NCI-H748 (cell line): ENCODE data around the gene ARHGAP8.

Source experiments
- DNase-seq: peaks from one replicate; lab custom pipeline; 2025; ENCODE audit not compliant: unreplicated experiment; lab: John Stamatoyannopoulos, UW

ARHGAP8 gene

GRCh38 chr22:44752285-44753188 is at the start of gene ARHGAP8:
Gene ARHGAP8, plus strand, starts transcription at chr22:44752575. Its CDS starts 33,953 bp downstream, at chr22:44786528.
- peak; percentile 72 for DNase-seq

GRCh38 chr22:44703255-44703870 is 49.0 kb upstream of the ARHGAP8 start:
- DNase-seq = no peak

- no peak for DNase-seq
These were observed 48.0 kb upstream of the ARHGAP8 start for GRCh38 chr22:44704159-44705021.

- no peak for DNase-seq
These were observed 47.4 kb upstream of the ARHGAP8 start for GRCh38 chr22:44705022-44705297.

DNA sequence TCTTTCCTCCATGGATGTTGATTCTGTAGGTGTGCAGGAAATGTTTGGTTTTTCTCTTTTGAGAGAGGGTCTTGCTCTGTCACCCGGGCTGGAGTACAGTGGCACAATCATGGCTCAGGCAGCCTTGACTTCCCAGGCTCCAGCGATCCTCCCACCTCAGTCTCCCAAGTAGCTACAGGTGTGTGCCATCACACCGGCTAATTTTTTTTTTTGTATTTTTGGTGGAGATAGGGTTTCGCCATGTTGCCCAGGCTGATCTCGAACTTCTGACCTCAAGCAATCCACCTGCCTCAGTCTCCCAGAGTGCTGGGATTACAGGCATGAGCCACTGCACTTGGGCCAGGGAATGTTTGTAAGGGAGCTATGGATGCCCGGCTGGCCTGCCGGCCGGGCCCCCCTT is 45.9 kb upstream of the ARHGAP8 start:
- no peak for DNase-seq

GRCh38 chr22:44707178-44707577 is 45.2 kb upstream of the ARHGAP8 start:
- DNase-seq = no peak

GRCh38 chr22:44707752-44708151 is 44.6 kb upstream of the ARHGAP8 start:
- DNase-seq = no peak

GRCh38 chr22:44709881-44710392 is 42.4 kb upstream of the ARHGAP8 start:
- DNase-seq = no peak

GRCh38 chr22:44710474-44711240 is 41.7 kb upstream of the ARHGAP8 start:
- DNase-seq = peak; percentile 56

GRCh38 chr22:44711241-44711560 is 41.2 kb upstream of the ARHGAP8 start:
- no peak for DNase-seq

- DNase-seq = no peak
These were observed 40.5 kb upstream of the ARHGAP8 start for GRCh38 chr22:44711690-44712555.

DNA sequence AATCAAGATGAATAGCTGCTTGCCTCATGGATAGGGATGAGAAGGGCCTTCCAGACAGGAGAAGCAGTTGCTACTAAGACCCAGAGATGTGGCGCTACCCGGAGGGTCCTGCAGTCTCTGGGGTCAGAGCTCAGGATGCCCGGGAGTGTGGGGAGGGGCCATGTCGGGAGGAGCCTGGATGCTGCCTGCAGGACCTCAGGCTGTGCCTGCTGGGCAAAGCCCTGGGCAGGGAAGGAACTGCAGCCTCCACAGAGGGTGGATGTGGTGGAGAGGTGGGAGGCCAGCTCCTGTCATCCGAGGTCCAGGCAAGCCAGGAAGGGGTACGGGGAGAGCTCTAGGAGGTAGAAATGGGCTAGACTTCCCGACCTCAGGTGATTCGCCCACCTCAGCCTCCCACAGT is 39.4 kb upstream of the ARHGAP8 start:
- DNase-seq = no peak

DNA sequence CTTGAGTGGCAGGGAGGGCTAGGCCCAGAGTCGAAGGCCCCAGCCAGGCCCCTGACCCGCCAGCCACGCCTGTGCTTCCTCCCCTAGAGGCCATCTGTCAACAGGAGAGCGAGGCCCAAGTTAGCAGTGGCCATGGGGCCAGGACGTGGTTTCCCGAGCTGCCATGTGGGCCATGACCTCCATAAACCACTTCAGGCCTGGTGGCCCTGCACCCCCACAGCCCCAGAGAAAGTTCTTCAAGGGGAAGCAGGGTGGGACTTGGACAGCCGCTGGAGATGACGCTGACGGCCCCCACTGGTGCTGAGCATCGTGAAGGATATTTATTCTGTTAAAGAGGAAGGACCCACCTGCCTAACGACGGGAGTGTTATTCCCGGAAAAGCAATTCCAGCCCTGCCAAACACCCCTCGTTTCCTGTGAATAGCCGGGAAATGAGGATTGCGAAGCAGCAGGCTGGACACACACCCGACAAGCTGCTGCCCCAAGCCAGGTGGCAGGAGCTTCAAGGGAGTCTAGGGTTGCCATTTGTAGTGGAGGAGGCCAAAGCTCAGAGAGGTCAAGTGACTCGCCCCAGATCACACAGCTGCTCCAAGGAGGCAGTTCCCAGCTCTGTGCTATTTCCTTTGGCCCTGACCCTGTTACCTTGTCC is 37.5 kb upstream of the ARHGAP8 start:
- DNase-seq = peak; percentile 7

DNA sequence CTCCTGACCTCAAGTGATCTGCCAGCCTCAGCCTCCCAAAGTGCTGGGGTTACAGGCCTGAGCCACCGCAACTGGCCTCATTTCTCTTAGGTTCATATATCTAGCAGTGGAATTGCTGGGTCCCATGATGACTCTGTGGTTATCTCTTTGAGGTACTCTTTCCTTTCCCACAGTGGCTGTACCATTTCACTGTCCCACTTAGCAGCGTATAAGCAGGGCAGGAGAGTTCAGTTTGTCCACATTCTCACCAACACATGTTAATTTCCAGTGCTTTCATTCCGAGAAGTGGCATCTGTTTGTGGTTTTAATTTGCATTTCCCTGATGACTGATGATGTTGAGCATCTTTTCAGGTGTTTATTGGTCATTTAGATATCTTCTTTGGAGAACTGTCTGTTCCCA is 34.0 kb upstream of the ARHGAP8 start:
- DNase-seq = no peak

DNA sequence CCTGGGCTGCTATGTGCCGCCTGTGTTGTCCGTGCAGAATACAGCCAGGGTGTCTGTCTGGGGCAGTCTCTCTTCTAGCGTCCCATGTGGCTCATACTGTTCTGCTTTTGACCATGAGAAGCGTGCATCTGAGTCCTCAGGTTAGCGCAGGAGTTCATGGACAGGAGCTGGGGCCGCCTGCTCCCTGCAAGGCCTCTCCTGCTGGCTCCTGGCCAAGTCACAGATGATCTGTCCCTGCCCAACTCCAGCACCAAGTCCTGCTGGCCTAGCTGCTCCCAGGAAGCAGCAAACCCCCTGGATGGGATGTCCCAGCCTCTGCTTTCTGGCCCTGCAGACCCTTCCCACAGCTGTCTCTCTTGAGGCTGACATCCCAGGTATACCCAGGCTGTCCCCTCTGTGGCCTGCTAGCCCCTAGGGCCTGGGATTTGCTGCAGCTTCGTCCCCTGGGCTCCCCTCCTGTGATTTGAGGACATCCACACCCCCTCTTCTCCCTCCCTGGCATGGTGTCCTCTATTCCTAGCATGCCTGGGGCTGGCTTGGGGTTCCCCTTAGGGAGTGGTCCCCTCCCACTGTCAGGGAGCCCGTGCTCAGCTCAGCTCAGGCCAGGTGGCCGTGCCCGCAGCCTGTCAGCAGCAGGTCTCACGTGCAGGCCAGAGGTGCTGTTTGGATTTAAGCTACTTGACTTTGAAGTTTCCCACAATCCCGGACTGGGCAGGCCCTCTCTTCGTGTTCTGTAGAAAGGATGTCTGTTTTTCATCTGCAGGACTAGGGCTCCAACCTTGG is 32.6 kb upstream of the ARHGAP8 start:
- DNase-seq = peak; percentile 30

- DNase-seq = no peak
These were observed 31.2 kb upstream of the ARHGAP8 start for GRCh38 chr22:44721213-44721612.

DNA sequence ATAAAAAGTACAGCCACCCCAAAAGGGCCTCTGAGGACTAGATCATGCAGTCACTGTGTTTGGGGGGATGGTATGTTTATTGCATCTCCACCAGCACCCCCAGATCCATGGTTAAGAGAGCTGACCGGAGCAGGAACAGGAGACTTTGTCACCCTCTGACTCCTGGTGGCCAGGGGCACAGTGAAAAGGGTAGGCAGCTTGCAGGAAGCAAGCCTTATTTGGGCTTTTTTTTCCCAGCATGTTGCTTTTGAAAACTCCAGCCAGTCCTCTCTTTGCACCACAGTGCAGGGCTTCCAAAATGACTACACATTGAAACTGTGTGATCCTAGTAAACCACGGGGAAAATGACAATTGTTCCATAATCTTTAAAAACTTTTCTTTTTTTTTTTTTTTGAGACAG is 29.8 kb upstream of the ARHGAP8 start:
- DNase-seq = no peak

- DNase-seq = no peak
These were observed 28.6 kb upstream of the ARHGAP8 start for GRCh38 chr22:44723801-44724200.

DNA sequence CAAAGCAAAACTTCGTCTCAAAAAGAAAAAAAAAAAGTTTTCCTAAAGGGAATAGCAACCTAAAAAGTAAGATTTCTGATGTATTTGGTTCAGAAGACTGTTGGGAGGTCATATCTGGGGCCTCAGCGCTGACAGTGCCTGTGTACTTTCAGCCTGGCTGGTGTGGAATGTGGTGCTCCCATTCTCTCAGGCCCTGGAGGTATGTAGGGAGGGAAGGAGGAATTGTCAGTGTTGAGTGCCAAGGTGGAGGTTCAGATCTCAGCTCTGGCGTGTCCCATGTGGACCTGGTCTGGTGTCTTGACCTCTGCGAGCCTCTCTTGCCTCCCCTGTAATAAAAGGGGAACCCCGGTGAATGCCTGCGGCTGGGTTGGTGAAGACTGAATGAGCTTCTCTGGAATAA is 28.0 kb upstream of the ARHGAP8 start:
- no peak for DNase-seq
